ENCODE data around the gene DUSP28. TPM values are rescaled to one million over a fixed set of nuclear protein-coding genes. Genes with fewer than 3 reads are reported as not detected.

DUSP28 gene
- total RNA-seq, 1 donor from 2014 or later: 8.9 TPM

GRCh38 chr2:240576036-240576435 is 15.9 kb downstream of the DUSP28 start:
- H3K9me3 Mint-ChIP-seq: no peaks in the 10 kb centered on the region
- Histone ChIP-seq H3K4me3 (no peak overlapping the region), H3K4me2 (no peak overlapping the region), H3K9ac (no peak overlapping the region), H3K79me2 (ENCODE audit: low read depth) (no peaks in the 10 kb centered on the region), H3K27ac (no peak overlapping the region), H3K27me3 (no peaks in the 10 kb centered on the region), H3K9me3 (ENCODE audit: low read depth) (no peaks in the 10 kb centered on the region), H3K36me3 (no peaks in the 10 kb centered on the region), H4K20me1 (ENCODE audit: low read depth) (peaks cover 31% of the 10 kb centered on the region), H2AFZ (replicated peaks) (no peak overlapping the region), H3F3A (ENCODE audit: low read depth) (no peaks in the 10 kb centered on the region), H3K4me1 (no peaks in the 10 kb centered on the region)
- TF ChIP-seq EZH2 (IDR thresholded peaks at IDR 0.05) (no peak), CTCF (IDR thresholded peaks at IDR 0.05) (no peak), EZH2phosphoT487 (IDR thresholded peaks at IDR 0.05) (no peak)
- H3K27ac Mint-ChIP-seq: no peak overlapping the region
- H3K27me3 Mint-ChIP-seq (ENCODE audit: insufficient read depth, low read depth): peaks cover 2% of the 10 kb centered on the region
- DNase-seq (ENCODE audit: low spot score): no peak
- H3K4me1 Mint-ChIP-seq: peaks cover 3% of the 10 kb centered on the region
- peaks cover 2% of the 10 kb centered on the region for H3K36me3 Mint-ChIP-seq
- no peak overlapping the region for H3K4me3 Mint-ChIP-seq

GRCh38 chr2:240576436-240577205 is 16.5 kb downstream of the DUSP28 start:
- H3K27me3 ChIP-seq: no peaks in the 10 kb centered on the region
- H3K79me2 ChIP-seq (ENCODE audit: low read depth): peaks cover 5% of the 10 kb centered on the region
- H3K4me1 ChIP-seq: no peaks in the 10 kb centered on the region
- H3K27me3 Mint-ChIP-seq (ENCODE audit: insufficient read depth, low read depth): no peaks in the 10 kb centered on the region
- DNase-seq (ENCODE audit: low spot score): no peak
- no peak overlapping the region for H3K4me3 Mint-ChIP-seq
- no peak overlapping the region for H3K27ac Mint-ChIP-seq
- no peak overlapping the region for H3K27ac ChIP-seq
- no peaks in the 10 kb centered on the region for H3K9me3 ChIP-seq (ENCODE audit: low read depth)
- H3K36me3 ChIP-seq: no peaks in the 10 kb centered on the region
- no peaks in the 10 kb centered on the region for H3F3A ChIP-seq (ENCODE audit: low read depth)
- H3K4me1 Mint-ChIP-seq: peaks cover 3% of the 10 kb centered on the region
- no peak overlapping the region for H3K4me2 ChIP-seq
- peaks cover 3% of the 10 kb centered on the region for H3K36me3 Mint-ChIP-seq
- no peak overlapping the region for H3K9ac ChIP-seq
- peaks cover 35% of the 10 kb centered on the region for H4K20me1 ChIP-seq (ENCODE audit: low read depth)
- no peak overlapping the region for H3K4me3 ChIP-seq
- TF ChIP-seq EZH2phosphoT487 (IDR thresholded peaks at IDR 0.05) (no peak), CTCF (IDR thresholded peaks at IDR 0.05) (no peak), EZH2 (IDR thresholded peaks at IDR 0.05) (no peak)
- no peaks in the 10 kb centered on the region for H3K9me3 Mint-ChIP-seq
- no peak overlapping the region for H2AFZ ChIP-seq (replicated peaks)

- Histone ChIP-seq H4K20me1 (ENCODE audit: low read depth) (peaks cover 40% of the 10 kb centered on the region), H2AFZ (replicated peaks) (no peak overlapping the region), H3K27ac (no peak overlapping the region), H3K9ac (no peak overlapping the region), H3K79me2 (ENCODE audit: low read depth) (peaks cover 12% of the 10 kb centered on the region), H3K9me3 (ENCODE audit: low read depth) (no peaks in the 10 kb centered on the region), H3K4me1 (no peaks in the 10 kb centered on the region), H3K4me2 (no peak overlapping the region), H3K27me3 (no peaks in the 10 kb centered on the region), H3K4me3 (no peak overlapping the region), H3K36me3 (no peaks in the 10 kb centered on the region), H3F3A (ENCODE audit: low read depth) (no peaks in the 10 kb centered on the region)
- Mint-ChIP-seq H3K4me1 (peaks cover 8% of the 10 kb centered on the region), H3K9me3 (no peaks in the 10 kb centered on the region), H3K36me3 (peaks cover 3% of the 10 kb centered on the region), H3K27ac (no peak overlapping the region), H3K27me3 (ENCODE audit: insufficient read depth, low read depth) (no peaks in the 10 kb centered on the region), H3K4me3 (no peak overlapping the region)
- DNase-seq (ENCODE audit: low spot score): no peak
- no peak for TF ChIP-seq CTCF (IDR thresholded peaks at IDR 0.05)
- no peak for TF ChIP-seq EZH2 (IDR thresholded peaks at IDR 0.05)
- no peak for TF ChIP-seq EZH2phosphoT487 (IDR thresholded peaks at IDR 0.05)
Measured at GRCh38 chr2:240577281-240578109, 17.3 kb downstream of the DUSP28 start.
